Prostate gland (tissue), 2 donors: ENCODE results near the gene TMBIM6. TPM values are rescaled to one million over a fixed set of nuclear protein-coding genes. Genes with fewer than 3 reads are reported as not detected.

Experiments used
- DNase-seq: peaks from one replicate; pipeline ENCODE4 v3.0.0-alpha.2; 2019; ENCODE audit warnings: low spot score
- H3K27ac ChIP-seq, 2 donors: fragments of 200-600 bp; sonication (generic); 2 replicates each; pipeline ENCODE4 v1.5.1; 2017 to 2019
- H3K27me3 ChIP-seq: fragments of 200-600 bp; sonication (generic); replicated peaks from 2 replicates; pipeline ENCODE4 v1.5.1; 2019; ENCODE audit not compliant: insufficient read depth
- H3K36me3 ChIP-seq, 2 donors: fragments of 200-600 bp; sonication (generic); 1 replicate in 1 of 2; 2 replicates in 1 of 2; pipeline versions ENCODE4 v1.5.1 to v1.8.1; 2017 to 2019
- H3K4me1 ChIP-seq: fragments of 200-600 bp; sonication (generic); replicated peaks from 2 replicates; pipeline ENCODE4 v1.5.1; 2019
- H3K4me3 ChIP-seq, 2 donors: fragments of 200-600 bp; sonication (generic); 2 replicates each; pipeline ENCODE4 v1.5.1; 2017 to 2019
- H3K9me3 ChIP-seq: fragments of 200-600 bp; sonication (generic); 2 replicates; pipeline ENCODE4 v1.5.1; 2017
- POLR2A ChIP-seq: fragments of 450-650 bp; IDR thresholded peaks from one replicate; pipeline ENCODE4 v1.6.1; 2016; ENCODE audit warnings: antibody characterized with exemption, mild to moderate bottlenecking
- POLR2AphosphoS5 ChIP-seq: sonication (generic); formaldehyde crosslinking; IDR thresholded peaks from one replicate; pipeline ENCODE4 v1.6.1; 2017; ENCODE audit warnings: antibody characterized with exemption
- WGBS: methylation state at CpG from one replicate; pipeline ENCODE4 v1.1.5; 2018; 5-methylcytosine and 5-hydroxymethylcytosine counted together
- intact Hi-C: fragments of 100-400 bp; cut with DNase I; formaldehyde crosslinking; loops from one replicate; pipeline ENCODE4 v1.14.2; 2022
- total RNA-seq, 2 donors: library from RNA; depleted of rRNA; stranded (reverse); fragments of >200 nt; gene quantifications; one replicate each; pipeline ENCODE4 v1.1.0, GENCODE V29; 2016
- TF ChIP-seq, protein P1 (sequence below), 4 experiments: fragments of 200-600 bp in 2 of 4; fragments of 450-650 bp in 2 of 4; sonication (generic) in 2 of 4; IDR thresholded peaks; 1 replicate in 3 of 4; 2 replicates in 1 of 4; pipeline ENCODE4 v1.5.1; 2016 to 2019; ENCODE audit warnings: antibody characterized with exemption in 4 of 4, mild to moderate bottlenecking in 2 of 4, moderate library complexity in 2 of 4

The TMBIM6 gene
- total RNA-seq, 2 donors from 2014 or later: 541 to 778 TPM

DNA sequence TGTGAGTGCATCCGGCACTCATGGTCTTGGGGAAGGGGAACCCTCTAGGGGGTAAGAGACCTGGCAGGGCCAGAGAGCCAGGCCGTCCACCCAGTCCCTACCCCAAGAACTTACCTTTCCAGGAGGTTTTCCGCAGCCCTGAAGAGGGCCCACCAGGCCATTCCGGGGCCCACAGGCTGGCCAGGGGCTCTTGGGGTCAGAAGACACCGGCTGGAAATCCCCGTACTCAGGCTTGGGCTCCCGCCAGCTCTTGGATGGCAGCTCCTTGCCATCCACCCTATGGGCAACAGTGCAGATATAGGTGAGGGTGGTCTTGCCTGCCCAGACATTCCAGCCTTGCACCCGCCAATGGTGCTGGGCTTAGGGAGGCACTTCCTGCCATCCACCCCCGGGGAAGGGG, 52.3 kb downstream of the TMBIM6 start:
- no peaks in the 10 kb centered on the region for H3K27me3 ChIP-seq
- no peak for DNase-seq
- H3K9me3 ChIP-seq: no peaks in the 10 kb centered on the region
- TF ChIP-seq POLR2AphosphoS5 (no peak), POLR2A (no peak)
- TF ChIP-seq, protein P1, sequence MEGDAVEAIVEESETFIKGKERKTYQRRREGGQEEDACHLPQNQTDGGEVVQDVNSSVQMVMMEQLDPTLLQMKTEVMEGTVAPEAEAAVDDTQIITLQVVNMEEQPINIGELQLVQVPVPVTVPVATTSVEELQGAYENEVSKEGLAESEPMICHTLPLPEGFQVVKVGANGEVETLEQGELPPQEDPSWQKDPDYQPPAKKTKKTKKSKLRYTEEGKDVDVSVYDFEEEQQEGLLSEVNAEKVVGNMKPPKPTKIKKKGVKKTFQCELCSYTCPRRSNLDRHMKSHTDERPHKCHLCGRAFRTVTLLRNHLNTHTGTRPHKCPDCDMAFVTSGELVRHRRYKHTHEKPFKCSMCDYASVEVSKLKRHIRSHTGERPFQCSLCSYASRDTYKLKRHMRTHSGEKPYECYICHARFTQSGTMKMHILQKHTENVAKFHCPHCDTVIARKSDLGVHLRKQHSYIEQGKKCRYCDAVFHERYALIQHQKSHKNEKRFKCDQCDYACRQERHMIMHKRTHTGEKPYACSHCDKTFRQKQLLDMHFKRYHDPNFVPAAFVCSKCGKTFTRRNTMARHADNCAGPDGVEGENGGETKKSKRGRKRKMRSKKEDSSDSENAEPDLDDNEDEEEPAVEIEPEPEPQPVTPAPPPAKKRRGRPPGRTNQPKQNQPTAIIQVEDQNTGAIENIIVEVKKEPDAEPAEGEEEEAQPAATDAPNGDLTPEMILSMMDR (IDR thresholded peaks at IDR 0.05): no peak
- H3K27ac ChIP-seq: no peak overlapping the region
- WGBS: 85% methylated on average over 9 of the region's 9 CpGs
- intact Hi-C loops: no loop called here
- no peak overlapping the region for H3K4me3 ChIP-seq
- H3K36me3 ChIP-seq: no peaks in the 10 kb centered on the region
- H3K4me1 ChIP-seq: no peaks in the 10 kb centered on the region

DNA sequence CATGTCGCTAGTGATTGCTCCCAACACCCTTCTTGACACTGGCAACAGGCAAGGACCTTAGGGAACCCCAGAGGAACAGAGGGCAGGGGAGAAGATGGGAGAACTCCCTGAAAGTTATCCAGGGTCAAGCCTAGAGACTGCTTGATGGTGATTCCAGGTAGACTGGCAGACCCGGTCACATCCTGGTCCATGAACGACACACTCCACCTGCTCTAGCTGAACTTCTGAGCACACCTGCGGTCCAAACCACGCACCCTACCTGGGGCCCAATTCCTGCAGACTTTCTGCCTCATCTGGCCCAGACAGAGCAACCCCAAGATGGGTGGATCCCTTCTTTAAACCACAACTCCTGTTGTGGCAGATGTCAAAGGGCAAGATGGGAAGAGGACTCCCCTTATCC, 52.7 kb downstream of the TMBIM6 start:
- H3K4me3 ChIP-seq: no peak overlapping the region
- no peaks in the 10 kb centered on the region for H3K4me1 ChIP-seq
- H3K36me3 ChIP-seq: no peaks in the 10 kb centered on the region
- no peak overlapping the region for H3K27ac ChIP-seq
- 93% methylated on average over 5 of the region's 5 CpGs for WGBS
- TF ChIP-seq POLR2AphosphoS5: no peak
- TF ChIP-seq, protein P1 (IDR thresholded peaks at IDR 0.05): no peak
- no peak for TF ChIP-seq POLR2A
- intact Hi-C loops: no loop called here
- DNase-seq: no peak
- H3K27me3 ChIP-seq: no peaks in the 10 kb centered on the region
- H3K9me3 ChIP-seq: no peaks in the 10 kb centered on the region

DNA sequence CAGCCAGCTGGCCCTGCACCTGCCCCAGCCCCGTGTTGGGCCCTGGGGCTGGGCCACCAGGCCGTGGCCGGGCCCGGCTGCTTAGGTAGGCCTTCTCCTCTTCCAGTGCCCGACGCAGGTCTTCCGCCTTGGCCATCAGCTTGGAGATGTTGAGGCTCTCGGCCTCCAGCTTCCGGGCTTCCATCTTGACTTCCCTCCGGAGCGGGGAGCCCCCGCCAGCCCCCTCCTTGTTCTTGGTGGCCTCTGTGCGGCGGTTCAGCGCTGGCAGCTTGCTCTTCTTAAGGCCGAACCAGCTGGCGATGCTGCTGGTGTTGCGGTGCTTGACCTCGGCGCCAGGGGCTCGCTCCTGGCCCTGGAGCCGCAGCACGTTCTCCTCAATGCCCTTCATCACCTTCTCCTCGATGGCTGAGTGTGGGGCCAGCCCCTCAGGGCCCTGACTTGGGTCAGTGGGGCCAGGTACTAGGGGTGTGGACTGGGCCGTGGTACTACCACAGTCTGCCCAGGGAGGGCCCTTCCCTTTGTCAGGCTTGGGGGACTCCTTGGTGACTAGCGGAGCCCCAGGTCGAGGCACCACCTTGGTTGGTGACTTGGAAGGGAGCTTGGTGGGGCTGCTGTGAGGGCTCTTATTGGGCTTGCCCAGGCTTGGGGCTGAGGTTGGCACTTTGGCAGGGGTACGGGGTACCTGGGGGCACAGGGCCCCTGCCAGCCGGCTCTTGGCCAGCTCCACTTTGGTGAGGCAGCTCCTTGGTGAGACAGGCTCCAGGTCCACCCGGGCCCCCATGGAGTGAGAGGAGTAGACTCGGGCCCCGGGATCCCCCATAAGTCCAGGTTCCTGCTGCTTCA, 53.7 kb downstream of the TMBIM6 start:
- no peaks in the 10 kb centered on the region for H3K9me3 ChIP-seq
- WGBS: 83% methylated on average over 23 of the region's 32 CpGs
- H3K4me1 ChIP-seq: no peaks in the 10 kb centered on the region
- intact Hi-C loops: no loop called here
- no peak for DNase-seq
- H3K27me3 ChIP-seq: no peaks in the 10 kb centered on the region
- H3K36me3 ChIP-seq: no peaks in the 10 kb centered on the region
- TF ChIP-seq, protein P1 (IDR thresholded peaks at IDR 0.05): no peak
- TF ChIP-seq POLR2A: no peak
- TF ChIP-seq POLR2AphosphoS5: no peak
- H3K27ac ChIP-seq: no peak overlapping the region
- H3K4me3 ChIP-seq: no peak overlapping the region

DNA sequence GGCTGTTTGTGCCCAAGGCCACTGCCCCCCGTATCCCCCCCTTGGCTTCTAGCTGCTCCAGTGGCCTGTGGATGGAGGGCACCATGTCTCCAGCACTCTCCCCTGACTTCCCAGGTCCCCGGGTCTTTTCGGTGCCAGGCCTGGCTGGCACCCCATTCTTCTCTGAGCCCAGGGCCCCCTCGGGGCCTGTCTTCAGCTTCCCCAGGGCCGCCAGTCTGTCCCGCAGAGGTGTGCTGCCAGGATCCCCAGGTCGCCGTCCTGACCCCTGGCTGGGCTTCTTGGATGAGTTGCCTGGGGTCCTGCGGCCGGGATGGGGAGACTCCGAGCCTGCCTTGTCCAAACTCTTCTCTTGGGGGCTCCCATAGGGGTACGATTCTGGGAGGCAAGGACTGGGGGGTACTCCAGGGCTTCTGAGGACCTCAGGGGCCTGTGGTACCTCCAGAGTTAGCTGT, 54.3 kb downstream of the TMBIM6 start:
- H3K9me3 ChIP-seq: no peaks in the 10 kb centered on the region
- no peak overlapping the region for H3K27ac ChIP-seq
- no peak for DNase-seq
- no peaks in the 10 kb centered on the region for H3K27me3 ChIP-seq
- TF ChIP-seq POLR2AphosphoS5: no peak
- TF ChIP-seq, protein P1 (IDR thresholded peaks at IDR 0.05): no peak
- TF ChIP-seq POLR2A: no peak
- no peak overlapping the region for H3K4me3 ChIP-seq
- intact Hi-C loops: no loop called here
- no peaks in the 10 kb centered on the region for H3K36me3 ChIP-seq
- 86% methylated on average over 11 of the region's 12 CpGs for WGBS
- H3K4me1 ChIP-seq: no peaks in the 10 kb centered on the region

DNA sequence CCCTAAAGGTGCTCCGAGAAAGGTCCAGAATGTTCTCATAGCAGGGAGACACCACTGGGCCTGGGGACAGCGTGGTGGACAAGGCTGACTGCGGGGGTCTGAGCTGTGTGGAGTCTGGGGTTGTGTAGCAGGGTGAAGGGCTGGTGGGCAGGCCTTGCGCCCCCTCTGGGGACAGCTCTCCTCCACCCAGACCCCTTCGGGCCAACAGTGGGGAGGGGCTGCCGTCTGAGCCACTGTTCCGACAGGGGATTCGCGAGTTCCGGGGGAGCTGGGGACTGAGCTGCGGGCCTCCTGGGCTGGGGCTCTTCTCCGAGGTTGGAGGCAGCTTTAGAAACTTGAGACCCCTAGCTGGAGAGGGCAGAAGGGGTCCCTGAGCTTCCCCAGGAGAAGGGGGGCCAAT, 54.8 kb downstream of the TMBIM6 start:
- Histone ChIP-seq H3K27ac (no peak overlapping the region), H3K4me3 (no peak overlapping the region), H3K9me3 (no peaks in the 10 kb centered on the region), H3K36me3 (no peaks in the 10 kb centered on the region), H3K4me1 (no peaks in the 10 kb centered on the region), H3K27me3 (no peaks in the 10 kb centered on the region)
- no peak for DNase-seq
- 91% methylated on average over 7 of the region's 12 CpGs for WGBS
- intact Hi-C loops: no loop called here
- TF ChIP-seq, protein P1 (IDR thresholded peaks at IDR 0.05): no peak
- TF ChIP-seq POLR2AphosphoS5: no peak
- TF ChIP-seq POLR2A: no peak
